A549 (cell line): ENCODE results near the gene SNW1. TPM values are rescaled to one million over a fixed set of nuclear protein-coding genes. Genes with fewer than 3 reads are reported as not detected.
A peak's percentile ranks its signal among the peaks of the same experiment; 100 is the strongest.
"Not testable (repeated sequence)": the region's sequence is repeated elsewhere in the genome, so short reads cannot be mapped to it uniquely, and the experiment has no call there.

Experiments used
- ATAC-seq, 2 experiments: fragments of 200-7000 bp in 1 of 2; fragments of >200 bp in 1 of 2; cut with Nextera tagmentation in 1 of 2; cut with Tn5 transposase in 1 of 2; 3 replicates each; pipeline versions ENCODE4 v1.8.0 to v1.9.1; 2018 to 2020; ENCODE audit warnings: mild to moderate bottlenecking in 1 of 2, moderate library complexity in 1 of 2
- CTCF ChIA-PET: fragments of 300-600 bp; sonication (Branson Sonifier 250); formaldehyde crosslinking; extraction: SDS; loops from one replicate; lab custom pipeline; 2021; ENCODE audit warnings: antibody characterized with exemption, inconsistent platforms; lab: Yijun Ruan, JAX
- POLR2A ChIA-PET: fragments of 350-600 bp; formaldehyde crosslinking; extraction: SDS; loops from one replicate; lab custom pipeline; 2021; ENCODE audit warnings: antibody characterized with exemption, inconsistent platforms; lab: Yijun Ruan, JAX
- DNase-seq, 2 experiments: peaks; one replicate each; pipeline versions ENCODE4 v3.0.0 to v3.0.0-alpha.2; 2011 to 2016; ENCODE audit warnings: low read depth in 1 of 2, low spot score in 1 of 2
- FAIRE-seq: peaks from 2 replicates; lab custom pipeline; 2011; peaks lifted over from hg19 to GRCh38; lab: Jason Lieb, UNC
- H3K27ac ChIP-seq, 2 experiments: fragments of >200 bp; sonication (Bioruptor Twin); formaldehyde crosslinking; 3 replicates each; pipeline ENCODE4 v1.5.1; 2016 to 2017
- H3K4me1 ChIP-seq: fragments of >200 bp; sonication (Bioruptor Twin); formaldehyde crosslinking; 3 replicates; pipeline ENCODE4 v1.6.1; 2016
- H3K4me2 ChIP-seq: fragments of >200 bp; sonication (Bioruptor Twin); formaldehyde crosslinking; 3 replicates; pipeline ENCODE4 v1.6.1; 2016
- H3K4me3 ChIP-seq: fragments of >200 bp; sonication (Bioruptor Twin); formaldehyde crosslinking; 3 replicates; pipeline ENCODE4 v1.5.1; 2016
- H3K9me3 ChIP-seq: fragments of >200 bp; sonication (Bioruptor Twin); formaldehyde crosslinking; 3 replicates; pipeline ENCODE4 v1.6.1; 2016
- BHLHE40 ChIP-seq: IDR thresholded peaks from 2 replicates; pipeline ENCODE4 v1.6.1; 2012; ENCODE audit warnings: low read depth, low read length, inconsistent platforms
- CBX2 ChIP-seq: fragments of 200-600 bp; sonication (generic); IDR thresholded peaks from 2 replicates; pipeline ENCODE4 v1.6.1; 2016; ENCODE audit warnings: low read depth, mild to moderate bottlenecking, borderline replicate concordance
- EHF ChIP-seq: fragments of 250-450 bp; sonication (Bioruptor Pico); IDR thresholded peaks from 2 replicates; pipeline ENCODE4 v1.5.0; 2020; ENCODE audit warnings: mild to moderate bottlenecking
- EHMT2 ChIP-seq: fragments of 200-600 bp; sonication (generic); IDR thresholded peaks from 2 replicates; pipeline ENCODE4 v1.6.1; 2016; ENCODE audit warnings: antibody characterized with exemption, low read depth, mild to moderate bottlenecking, moderate library complexity
- FOSB ChIP-seq: fragments of 250-450 bp; sonication (Bioruptor Pico); IDR thresholded peaks from 2 replicates; pipeline ENCODE4 v1.5.0; 2020; ENCODE audit warnings: mild to moderate bottlenecking, moderate library complexity
- FOSL2 ChIP-seq, 2 experiments: fragments of 450-650 bp in 1 of 2; fragments of >200 bp in 1 of 2; sonication (Bioruptor Twin) in 1 of 2; formaldehyde crosslinking; IDR thresholded peaks; 2 replicates each; pipeline versions ENCODE4 v1.5.0 to v1.6.1; 2016 to 2020; ENCODE audit warnings: mild to moderate bottlenecking in 1 of 2, moderate library complexity in 1 of 2
- FOXS1 ChIP-seq: fragments of 250-450 bp; sonication (Bioruptor Pico); IDR thresholded peaks from 2 replicates; pipeline ENCODE4 v1.5.0; 2020; ENCODE audit warnings: mild to moderate bottlenecking, moderate library complexity
- HEYL ChIP-seq: fragments of 250-450 bp; sonication (Bioruptor Pico); IDR thresholded peaks from 2 replicates; pipeline ENCODE4 v1.8.0; 2021; ENCODE audit warnings: mild to moderate bottlenecking, moderate library complexity
- HOXB5 ChIP-seq: fragments of 250-450 bp; sonication (Bioruptor Pico); IDR thresholded peaks from 2 replicates; pipeline ENCODE4 v1.5.0; 2020; ENCODE audit warnings: mild to moderate bottlenecking, moderate library complexity
- JUN ChIP-seq, 2 experiments: fragments of >200 bp; sonication (Bioruptor Twin); formaldehyde crosslinking; IDR thresholded peaks; 2 replicates in 1 of 2; 3 replicates in 1 of 2; pipeline ENCODE4 v1.6.1; 2016 to 2017
- JUNB ChIP-seq: fragments of >200 bp; sonication (Bioruptor Twin); formaldehyde crosslinking; IDR thresholded peaks from 2 replicates; pipeline ENCODE4 v1.6.1; 2016
- MAFK ChIP-seq: fragments of 450-650 bp; IDR thresholded peaks from 2 replicates; pipeline ENCODE4 v1.6.1; 2014; ENCODE audit not compliant: partially characterized antibody
- MAZ ChIP-seq: fragments of 150-350 bp; IDR thresholded peaks from 2 replicates; pipeline ENCODE4 v1.6.1; 2014; ENCODE audit warnings: antibody characterized with exemption, low read depth, low read length, borderline replicate concordance
- MYC ChIP-seq: IDR thresholded peaks from 2 replicates; pipeline ENCODE4 v1.6.1; 2012; ENCODE audit warnings: mild to moderate bottlenecking, inconsistent platforms, low read length, improper control_type of control experiment, borderline replicate concordance
- NPAS2 ChIP-seq: fragments of 250-450 bp; sonication (Bioruptor Pico); IDR thresholded peaks from 2 replicates; pipeline ENCODE4 v1.8.0; 2022; ENCODE audit warnings: mild to moderate bottlenecking, moderate library complexity, borderline replicate concordance
- NR3C1 ChIP-seq: fragments of >200 bp; sonication (Bioruptor Twin); formaldehyde crosslinking; IDR thresholded peaks from 3 replicates; pipeline ENCODE4 v1.6.1; 2017
- POLR2A ChIP-seq: IDR thresholded peaks from 2 replicates; pipeline ENCODE4 v1.6.1; 2012; ENCODE audit warnings: mild to moderate bottlenecking, low read length
- POLR2AphosphoS2 ChIP-seq: conservative IDR thresholded peaks from 2 replicates; pipeline ENCODE4 v1.6.1; 2012; ENCODE audit warnings: low read length, improper control_type of control experiment, inconsistent platforms
- RAD21 ChIP-seq, 2 experiments: fragments of >200 bp in 1 of 2; sonication (Bioruptor Twin) in 1 of 2; formaldehyde crosslinking in 1 of 2; IDR thresholded peaks in 1 of 2; conservative IDR thresholded peaks in 1 of 2; 2 replicates in 1 of 2; 3 replicates in 1 of 2; pipeline ENCODE4 v1.6.1; 2012 to 2018; ENCODE audit warnings: inconsistent platforms in 1 of 2
- RARB ChIP-seq: fragments of 250-450 bp; sonication (Bioruptor Pico); IDR thresholded peaks from 2 replicates; pipeline ENCODE4 v1.8.0; 2021; ENCODE audit warnings: mild to moderate bottlenecking, moderate library complexity
- RNF2 ChIP-seq: fragments of 200-600 bp; sonication (generic); IDR thresholded peaks from 2 replicates; pipeline ENCODE4 v1.6.1; 2016; ENCODE audit warnings: low read depth, mild to moderate bottlenecking, antibody characterized with exemption, moderate library complexity, borderline replicate concordance
- SREBF2 ChIP-seq: fragments of 450-650 bp; IDR thresholded peaks from 2 replicates; pipeline ENCODE4 v1.6.1; 2014; ENCODE audit warnings: mild to moderate bottlenecking, moderate library complexity
- ZFP36 ChIP-seq: fragments of 450-650 bp; IDR thresholded peaks from 2 replicates; pipeline ENCODE4 v1.6.1; 2014; ENCODE audit warnings: borderline replicate concordance; ENCODE audit not compliant: partially characterized antibody
- ZNF302 ChIP-seq: fragments of 250-450 bp; sonication (Bioruptor Pico); IDR thresholded peaks from 2 replicates; pipeline ENCODE4 v1.9.0; 2021; ENCODE audit warnings: inconsistent platforms, mild to moderate bottlenecking, moderate library complexity
- WGBS: methylation state at CpG from one replicate; pipeline ENCODE4 v1.1.6; 2017; ENCODE audit errors: missing lambda C conversion rate; 5-methylcytosine and 5-hydroxymethylcytosine counted together
- polyA plus RNA-seq, 4 experiments: library from polyadenylated mRNA; depleted of rRNA in 3 of 4; stranded (reverse); fragments of >200 nt; fragmentation: RNase III in 1 of 4; extraction: RNeasy Plus Mini Kit Qiagen cat#74134 plus additional on column Dnase treatment in 1 of 4; gene quantifications; 2 replicates in 3 of 4; 3 replicates in 1 of 4; pipeline ENCODE4 v1.2.3, GENCODE V29; 2011 to 2017
- TF ChIP-seq, protein P1 (sequence below): fragments of 150-350 bp; IDR thresholded peaks from 2 replicates; pipeline ENCODE4 v1.6.1; 2014; ENCODE audit warnings: low read depth, mild to moderate bottlenecking, low read length
- TF ChIP-seq, protein P2 (sequence below): fragments of 450-650 bp; IDR thresholded peaks from 2 replicates; pipeline ENCODE4 v1.6.1; 2014; ENCODE audit warnings: antibody characterized with exemption
- TF ChIP-seq, protein P3 (sequence below): fragments of >200 bp; sonication (Bioruptor Twin); formaldehyde crosslinking; IDR thresholded peaks from 2 replicates; pipeline ENCODE4 v1.6.1; 2016
- TF ChIP-seq, protein P4 (sequence below): IDR thresholded peaks from 2 replicates; pipeline ENCODE4 v1.6.1; 2012; ENCODE audit warnings: low read depth, borderline replicate concordance
- TF ChIP-seq, protein P5 (sequence below): IDR thresholded peaks from 2 replicates; pipeline ENCODE4 v1.6.1; 2012
- TF ChIP-seq, protein P6 (sequence below): fragments of 250-450 bp; sonication (Bioruptor Pico); IDR thresholded peaks from 2 replicates; pipeline ENCODE4 v1.5.0; 2020; ENCODE audit warnings: low read depth, mild to moderate bottlenecking, moderate library complexity

The SNW1 gene
- polyA plus RNA-seq, 2 of the 4 experiments (the other 2 are of a cell fraction): 64.8 to 84.0 TPM

DNA sequence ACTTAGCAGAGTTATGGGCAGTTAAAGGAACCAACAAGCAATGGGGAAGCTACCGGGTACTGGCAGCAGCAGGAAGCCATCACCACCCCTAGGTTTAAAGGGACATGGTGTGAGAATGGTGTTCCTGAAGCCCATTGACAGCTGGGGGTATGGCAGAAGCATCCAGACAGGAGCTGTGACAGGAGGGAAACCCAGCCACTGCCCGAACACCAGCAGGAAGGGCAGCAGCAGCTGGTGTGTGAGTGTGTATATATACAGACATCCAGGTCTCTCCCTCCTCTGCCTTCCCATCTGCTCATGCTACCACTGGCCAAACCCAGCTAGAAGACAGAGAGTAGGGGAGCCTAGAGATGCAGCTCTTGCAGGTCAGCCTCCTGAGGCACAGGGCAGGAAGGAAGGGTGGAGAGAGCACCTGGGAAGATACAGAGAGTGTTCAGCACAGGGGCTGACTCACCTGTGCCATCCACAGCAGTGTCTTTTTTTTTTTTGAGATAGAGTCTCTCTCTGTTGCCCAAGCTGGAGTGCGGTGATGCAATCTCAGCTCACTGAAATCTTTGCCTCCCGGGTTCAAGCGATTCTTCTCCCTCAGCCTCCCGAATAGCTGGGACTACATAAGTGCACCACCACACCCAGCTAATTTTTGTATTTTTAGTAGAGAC lies 29.7 kb upstream of the SNW1 start:
- Histone ChIP-seq H3K4me2 (no peak overlapping the region), H3K4me1 (peaks cover 3% of the 10 kb centered on the region; the same call in 2 of the 3 replicates), H3K9me3 (no peaks in the 10 kb centered on the region), H3K4me3 (no peak overlapping the region), H3K27ac (no peak overlapping the region)
- CTCF ChIA-PET: interaction anchor here (0.8 to 1.1 kb wide), 2 partner anchors 29 to 60 kb away, joined by 3 read pairs; no protein-coding TSS in a partner anchor
- no peak for TF ChIP-seq NPAS2 (CRISPR knock-in tag)
- TF ChIP-seq MYC: no peak
- TF ChIP-seq FOXS1: no peak
- TF ChIP-seq, protein P1, sequence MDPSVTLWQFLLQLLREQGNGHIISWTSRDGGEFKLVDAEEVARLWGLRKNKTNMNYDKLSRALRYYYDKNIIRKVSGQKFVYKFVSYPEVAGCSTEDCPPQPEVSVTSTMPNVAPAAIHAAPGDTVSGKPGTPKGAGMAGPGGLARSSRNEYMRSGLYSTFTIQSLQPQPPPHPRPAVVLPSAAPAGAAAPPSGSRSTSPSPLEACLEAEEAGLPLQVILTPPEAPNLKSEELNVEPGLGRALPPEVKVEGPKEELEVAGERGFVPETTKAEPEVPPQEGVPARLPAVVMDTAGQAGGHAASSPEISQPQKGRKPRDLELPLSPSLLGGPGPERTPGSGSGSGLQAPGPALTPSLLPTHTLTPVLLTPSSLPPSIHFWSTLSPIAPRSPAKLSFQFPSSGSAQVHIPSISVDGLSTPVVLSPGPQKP: no peak
- TF ChIP-seq, protein P2, sequence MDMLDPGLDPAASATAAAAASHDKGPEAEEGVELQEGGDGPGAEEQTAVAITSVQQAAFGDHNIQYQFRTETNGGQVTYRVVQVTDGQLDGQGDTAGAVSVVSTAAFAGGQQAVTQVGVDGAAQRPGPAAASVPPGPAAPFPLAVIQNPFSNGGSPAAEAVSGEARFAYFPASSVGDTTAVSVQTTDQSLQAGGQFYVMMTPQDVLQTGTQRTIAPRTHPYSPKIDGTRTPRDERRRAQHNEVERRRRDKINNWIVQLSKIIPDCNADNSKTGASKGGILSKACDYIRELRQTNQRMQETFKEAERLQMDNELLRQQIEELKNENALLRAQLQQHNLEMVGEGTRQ: no peak
- TF ChIP-seq POLR2AphosphoS2: no peak
- no peak for TF ChIP-seq EHF
- POLR2A ChIA-PET: no interaction called here
- DNase-seq: no peak
- 58% methylated on average over 6 of the region's 6 CpGs for WGBS
- ATAC-seq: peak in 1 of 2 experiments; percentile 28; a peak in 3 of 6 replicates
- no peak for FAIRE-seq

DNA sequence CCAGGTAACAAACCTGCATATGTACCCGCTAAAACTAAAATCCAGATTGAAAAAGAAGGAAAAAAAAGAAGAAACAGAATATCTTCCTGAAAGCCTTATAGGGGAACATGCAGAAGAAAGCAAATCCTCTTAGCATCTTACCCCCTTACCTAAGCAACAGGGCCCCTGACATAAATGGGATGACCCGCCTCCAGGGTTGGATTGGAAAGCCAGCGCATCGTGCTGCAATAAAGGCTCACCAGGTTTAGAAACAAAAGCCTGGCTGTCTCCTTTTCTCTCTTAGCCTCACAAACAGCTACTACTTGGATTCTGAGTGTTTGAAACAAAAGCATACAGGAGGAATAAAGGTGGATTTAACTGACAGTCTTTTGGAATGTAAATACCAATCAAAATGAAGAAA lies 25.2 kb upstream of the SNW1 start:
- WGBS: 65% methylated on average over 4 of the region's 4 CpGs
- Histone ChIP-seq H3K9me3 (no peaks in the 10 kb centered on the region), H3K4me2 (no peak overlapping the region), H3K27ac (no peak overlapping the region), H3K4me1 (no peaks in the 10 kb centered on the region), H3K4me3 (no peak overlapping the region)
- CTCF ChIA-PET: no interaction called here
- no peak for FAIRE-seq
- no peak for ATAC-seq
- POLR2A ChIA-PET: no interaction called here
- no peak for DNase-seq
- no peak for TF ChIP-seq EHMT2
- TF ChIP-seq FOSB (CRISPR knock-in tag): no peak
- no peak for TF ChIP-seq FOSL2 (IDR thresholded peaks at IDR 0.05)
- TF ChIP-seq FOSL2 (CRISPR knock-in tag; IDR thresholded peaks at IDR 0.05): no peak
- TF ChIP-seq, protein P3, sequence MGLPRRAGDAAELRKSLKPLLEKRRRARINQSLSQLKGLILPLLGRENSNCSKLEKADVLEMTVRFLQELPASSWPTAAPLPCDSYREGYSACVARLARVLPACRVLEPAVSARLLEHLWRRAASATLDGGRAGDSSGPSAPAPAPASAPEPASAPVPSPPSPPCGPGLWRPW: no peak
- no peak for TF ChIP-seq RARB (CRISPR knock-in tag)

DNA sequence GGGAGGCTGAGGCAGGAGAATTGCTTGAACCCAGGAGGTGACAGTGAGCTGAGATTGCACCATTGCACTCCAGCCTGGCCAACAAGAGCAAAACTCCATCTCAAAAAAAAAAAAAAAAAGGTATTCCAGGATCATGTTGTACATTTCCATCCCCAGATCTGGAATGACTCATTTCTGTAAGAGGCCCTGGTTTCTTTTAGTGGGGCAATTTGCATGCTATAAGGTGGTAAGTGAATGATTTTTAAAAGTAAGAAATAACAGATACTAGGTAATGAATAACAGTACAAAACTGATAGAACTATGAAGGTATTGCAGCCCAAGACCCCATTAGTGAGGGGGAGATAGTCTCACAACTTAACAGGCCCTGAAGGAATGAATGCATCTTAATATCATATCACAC lies 21.2 kb upstream of the SNW1 start:
- no peak overlapping the region for H3K27ac ChIP-seq
- ChIA-PET CTCF (interaction anchor here (0.7 to 1.3 kb wide), 4 partner anchors 12 to 461 kb away, joined by 3 to 4 read pairs (median 3); no protein-coding TSS in a partner anchor), POLR2A (no interaction called here)
- H3K4me1 ChIP-seq: no peaks in the 10 kb centered on the region
- FAIRE-seq: no peak
- no peak for ATAC-seq
- DNase-seq: no peak
- no peaks in the 10 kb centered on the region for H3K9me3 ChIP-seq
- no peak overlapping the region for H3K4me2 ChIP-seq
- no peak overlapping the region for H3K4me3 ChIP-seq
- no peak for TF ChIP-seq CBX2
- TF ChIP-seq JUN (IDR thresholded peaks at IDR 0.05): no peak
- TF ChIP-seq BHLHE40: no peak
- TF ChIP-seq, protein P3: no peak
- no peak for TF ChIP-seq HOXB5 (CRISPR knock-in tag)
- TF ChIP-seq RNF2: no peak
- no peak for TF ChIP-seq JUNB
- no peak for TF ChIP-seq ZNF302 (CRISPR knock-in tag)
- TF ChIP-seq ZFP36: no peak
- TF ChIP-seq, protein P4, sequence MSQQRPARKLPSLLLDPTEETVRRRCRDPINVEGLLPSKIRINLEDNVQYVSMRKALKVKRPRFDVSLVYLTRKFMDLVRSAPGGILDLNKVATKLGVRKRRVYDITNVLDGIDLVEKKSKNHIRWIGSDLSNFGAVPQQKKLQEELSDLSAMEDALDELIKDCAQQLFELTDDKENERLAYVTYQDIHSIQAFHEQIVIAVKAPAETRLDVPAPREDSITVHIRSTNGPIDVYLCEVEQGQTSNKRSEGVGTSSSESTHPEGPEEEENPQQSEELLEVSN: no peak
- no peak for TF ChIP-seq HEYL (CRISPR knock-in tag)
- TF ChIP-seq NR3C1: no peak
- TF ChIP-seq, protein P5, sequence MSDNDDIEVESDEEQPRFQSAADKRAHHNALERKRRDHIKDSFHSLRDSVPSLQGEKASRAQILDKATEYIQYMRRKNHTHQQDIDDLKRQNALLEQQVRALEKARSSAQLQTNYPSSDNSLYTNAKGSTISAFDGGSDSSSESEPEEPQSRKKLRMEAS: no peak
- TF ChIP-seq RAD21 (conservative IDR thresholded peaks at IDR 0.05 in 1 of 2, IDR thresholded peaks at IDR 0.05 in 1 of 2): no peak
- TF ChIP-seq, protein P6, sequence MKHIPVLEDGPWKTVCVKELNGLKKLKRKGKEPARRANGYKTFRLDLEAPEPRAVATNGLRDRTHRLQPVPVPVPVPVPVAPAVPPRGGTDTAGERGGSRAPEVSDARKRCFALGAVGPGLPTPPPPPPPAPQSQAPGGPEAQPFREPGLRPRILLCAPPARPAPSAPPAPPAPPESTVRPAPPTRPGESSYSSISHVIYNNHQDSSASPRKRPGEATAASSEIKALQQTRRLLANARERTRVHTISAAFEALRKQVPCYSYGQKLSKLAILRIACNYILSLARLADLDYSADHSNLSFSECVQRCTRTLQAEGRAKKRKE (CRISPR knock-in tag): no peak
- TF ChIP-seq MAFK: no peak
- no peak for TF ChIP-seq EHF
- no peak for TF ChIP-seq SREBF2
- no peak for TF ChIP-seq POLR2A
- TF ChIP-seq MAZ: no peak

DNA sequence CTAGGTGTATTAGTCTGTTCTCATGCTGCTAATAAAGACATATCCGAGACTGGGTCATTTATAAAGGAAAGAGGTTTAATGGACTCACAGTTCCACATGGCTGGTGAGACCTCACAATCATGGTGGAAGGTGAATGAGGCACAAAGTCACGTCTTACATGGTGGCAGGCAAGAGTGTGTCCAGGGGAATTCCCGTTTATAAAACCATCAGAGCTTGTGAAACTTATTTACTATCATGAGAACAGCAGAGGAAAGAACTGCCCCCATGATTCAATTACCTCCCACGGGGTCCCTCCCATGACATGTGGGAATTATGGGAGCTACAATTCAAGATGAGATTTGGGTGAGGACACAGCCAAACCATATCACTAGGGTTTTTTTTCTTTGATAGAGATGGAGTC lies 13.0 kb upstream of the SNW1 start:
- H3K4me2 ChIP-seq, FAIRE-seq, H3K9me3 ChIP-seq, H3K4me3 ChIP-seq, DNase-seq, H3K27ac ChIP-seq, POLR2A ChIA-PET, ATAC-seq, H3K4me1 ChIP-seq: not testable (repeated sequence)
- WGBS: 44% methylated on average over 4 of the region's 4 CpGs
- CTCF ChIA-PET: interaction anchor here (0.8 kb wide), 1 partner anchor 12 kb away, joined by 3 read pairs; no protein-coding TSS in a partner anchor
